ENCODE results near the gene ASAH2B. TPM values are rescaled to one million over a fixed set of nuclear protein-coding genes. Genes with fewer than 3 reads are reported as not detected.

Gene ASAH2B
- total RNA-seq, 5 donors from 2014 or later (not counting 1 experiment from before 2014, with no cell fraction given) = 1.9 to 6.6 (median 4.4) TPM

DNA sequence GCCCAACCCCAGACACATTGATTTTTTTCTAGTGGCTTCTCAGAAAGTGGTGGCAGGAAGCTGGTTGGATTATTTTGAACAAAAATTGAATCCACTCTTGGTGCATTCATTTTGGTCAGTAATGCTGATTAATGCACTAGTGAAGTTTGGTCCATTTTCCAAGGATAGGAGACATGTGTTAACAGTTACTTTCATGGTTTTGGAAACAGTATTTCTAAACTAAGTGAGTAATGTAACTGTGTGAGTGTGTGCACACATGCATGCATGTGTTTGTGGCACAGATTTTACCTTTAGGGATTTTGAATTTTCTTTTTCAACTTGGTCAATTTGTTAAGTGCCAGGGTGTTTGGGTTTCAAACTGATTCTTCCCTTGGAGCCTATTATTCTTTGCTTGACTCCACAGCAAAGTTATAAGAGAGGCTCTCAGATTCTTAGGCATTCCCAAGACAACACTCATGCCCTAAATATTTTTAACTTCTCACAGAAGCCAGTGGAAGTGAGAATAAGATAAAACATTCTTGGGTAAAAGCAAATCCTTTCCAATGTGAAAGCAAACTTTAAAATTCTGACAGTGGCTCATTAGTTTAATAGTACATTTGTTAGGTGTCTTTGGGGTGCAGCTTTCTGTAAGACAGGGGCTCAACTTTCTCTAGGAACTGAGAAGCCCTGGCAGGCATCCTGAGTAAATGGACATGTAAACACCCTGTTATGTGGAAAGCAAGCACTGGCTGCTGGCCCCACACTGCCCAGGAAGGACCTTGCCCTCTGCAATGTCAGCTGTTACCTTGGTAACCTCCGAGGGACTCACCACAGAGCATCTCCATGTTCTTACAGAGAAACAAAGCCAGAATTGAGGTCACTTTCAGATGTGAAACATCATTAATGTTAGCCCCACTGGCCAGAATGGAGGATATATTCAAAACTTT is 68.4 kb downstream of the ASAH2B start:
- peaks cover 0 to 2% of the 10 kb centered on the region in 2 experiments for H3K27me3 ChIP-seq (replicated peaks in 1 of 2; ENCODE audit: control insufficient read depth in 2 of 2, extremely low read depth in 1 of 2, insufficient read depth in 2 of 2, low read length in 1 of 2)
- Mint-ChIP-seq H3K27ac (no peak overlapping the region), H3K4me3 (no peak overlapping the region), H3K27me3 (peaks cover 0 to 7% of the 10 kb centered on the region in 2 donors), H3K36me3 (no peaks in the 10 kb centered on the region), H3K4me1 (no peaks in the 10 kb centered on the region), H3K9me3 (no peaks in the 10 kb centered on the region)
- DNase-seq (no peak), ATAC-seq (replicated peaks in 1 of 4) (no peak)
- H3K9me3 ChIP-seq = no peaks in the 10 kb centered on the region
- ChIA-PET CTCF (no interaction called here), POLR2A (no interaction called here)
- H3K4me1 ChIP-seq (ENCODE audit: control insufficient read depth in 1 of 2, extremely low read depth in 1 of 2, insufficient read depth in 2 of 2, low read length in 2 of 2) = no peaks in the 10 kb centered on the region
- WGBS (ENCODE audit: insufficient coverage) = 75% methylated on average over 1 of the region's 1 CpG
- no peaks in the 10 kb centered on the region for H3K36me3 ChIP-seq (ENCODE audit: control insufficient read depth in 2 of 2, extremely low read depth in 1 of 2, insufficient read depth in 1 of 2, low read length in 1 of 2)
- H3K27ac ChIP-seq (ENCODE audit: low read length) = no peak overlapping the region
- H3K4me3 ChIP-seq (ENCODE audit: control insufficient read depth in 1 of 2, extremely low read depth in 1 of 2, low read length in 1 of 2) = no peak overlapping the region

Other genes starting within 250 kb of the ASAH2B start
- 10 to 100 TPM; 28.4 to 39.7 (median 32.6) TPM for gene SGMS1, start 116.0 kb upstream of the ASAH2B start, total RNA-seq
- gene A1CF, start 145.7 kb downstream of the ASAH2B start, total RNA-seq = under 1 TPM in 3 of 5 donors, not detected in 2; 0.07 to 0.28 (median 0.23) TPM

Measured in T-cell (primary cell).